CD4-positive, alpha-beta T cell treated with Interleukin-21 for 1 hour (primary cell): ENCODE measurements around the gene PDE4D.

Experiments used
- DNase-seq: peaks from one replicate; pipeline ENCODE4 v3.0.0-alpha.2; 2020

The PDE4D gene

DNA sequence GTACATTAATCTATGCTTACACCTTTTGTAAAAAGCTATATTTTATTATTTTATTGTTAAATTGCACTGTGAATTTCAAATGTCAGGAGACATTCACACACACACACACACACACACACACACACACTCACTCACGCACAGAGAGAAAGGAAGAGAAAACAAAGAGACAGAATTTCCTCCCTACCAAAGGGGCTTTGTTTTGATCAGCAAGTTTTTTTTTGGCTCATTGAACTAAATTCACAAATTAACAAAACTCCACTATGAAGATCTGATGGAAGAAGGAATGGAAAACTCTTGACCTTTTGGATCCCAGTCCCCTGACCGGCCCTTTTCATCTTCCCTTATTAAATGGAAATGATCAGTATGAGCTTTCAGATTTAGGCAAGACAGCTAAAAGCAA, 161.2 kb downstream of the PDE4D start:
- DNase-seq, result no peak

DNA sequence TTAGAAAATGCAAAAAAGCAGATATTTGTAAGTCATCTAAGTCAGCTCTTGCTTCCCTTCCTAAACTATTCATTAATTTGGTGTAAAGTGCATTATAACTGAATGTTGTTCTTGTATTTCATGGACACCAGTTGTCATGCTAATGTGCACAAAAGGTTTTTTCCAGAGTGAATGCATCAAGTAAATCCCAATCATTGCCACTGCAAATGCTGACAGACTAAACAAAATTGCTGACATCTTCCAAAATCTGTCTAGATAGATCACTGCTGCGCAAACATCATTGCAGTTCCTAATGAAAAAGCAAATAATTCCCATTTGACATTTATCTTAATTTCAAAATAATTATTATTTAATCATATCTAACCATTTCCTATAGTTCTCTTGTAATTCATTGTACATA, 161.7 kb downstream of the PDE4D start:
- DNase-seq, result no peak

DNA sequence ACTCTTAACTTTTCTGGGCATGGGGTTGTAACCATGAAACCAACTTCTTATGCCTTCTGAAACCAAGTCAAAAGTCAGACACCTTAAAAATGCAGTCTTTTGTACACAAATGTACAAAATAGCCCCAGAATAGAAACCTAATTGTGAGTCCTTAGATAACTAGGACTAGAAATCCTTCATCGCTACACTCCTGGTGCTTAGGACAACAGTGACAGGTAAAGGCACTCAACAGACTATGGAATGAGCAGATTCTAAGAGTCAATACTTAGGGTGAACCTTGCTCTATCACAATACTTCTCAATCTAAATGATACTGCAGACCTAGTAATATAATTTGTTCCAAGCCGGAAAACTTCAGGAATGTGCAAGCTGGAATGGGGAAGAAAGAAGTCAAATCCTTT, 163.7 kb downstream of the PDE4D start:
- no peak for DNase-seq

DNA sequence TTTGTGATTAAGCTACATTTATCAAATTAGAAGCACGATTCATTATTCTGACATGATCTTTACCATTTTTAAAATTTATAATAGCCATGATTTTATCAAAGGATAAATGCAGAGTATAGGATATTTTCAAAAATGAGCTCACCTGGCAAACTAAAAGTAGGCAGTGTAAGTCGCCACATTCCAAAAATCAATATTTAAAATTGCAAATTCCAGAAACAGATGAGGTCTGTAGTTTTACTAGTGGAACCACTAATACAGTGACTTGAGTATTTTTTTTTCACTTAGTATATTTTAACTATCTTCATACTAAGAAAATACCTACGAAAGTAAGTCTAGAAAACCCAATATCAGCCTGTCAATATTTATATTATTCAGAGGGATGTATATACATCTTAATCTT, 164.2 kb downstream of the PDE4D start:
- no peak for DNase-seq

DNA sequence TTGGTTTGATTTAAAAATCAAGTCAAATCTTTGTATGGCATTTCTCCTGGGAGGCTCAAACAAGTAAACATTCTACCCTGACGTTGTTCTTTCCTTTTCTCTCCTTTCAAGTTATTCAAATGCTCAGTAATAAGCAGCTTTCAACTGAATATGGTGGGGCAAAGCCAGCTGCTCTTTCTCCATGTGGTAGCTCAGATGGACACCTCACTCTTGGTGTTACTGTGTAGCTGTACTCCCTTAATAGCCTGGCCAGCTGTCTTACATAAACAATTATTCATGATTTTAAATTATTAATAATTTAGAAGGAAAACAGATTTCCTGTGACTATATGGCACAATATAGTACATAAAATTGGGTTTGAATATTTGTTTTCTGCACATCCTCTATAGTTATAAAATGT, 165.2 kb downstream of the PDE4D start:
- no peak for DNase-seq

DNA sequence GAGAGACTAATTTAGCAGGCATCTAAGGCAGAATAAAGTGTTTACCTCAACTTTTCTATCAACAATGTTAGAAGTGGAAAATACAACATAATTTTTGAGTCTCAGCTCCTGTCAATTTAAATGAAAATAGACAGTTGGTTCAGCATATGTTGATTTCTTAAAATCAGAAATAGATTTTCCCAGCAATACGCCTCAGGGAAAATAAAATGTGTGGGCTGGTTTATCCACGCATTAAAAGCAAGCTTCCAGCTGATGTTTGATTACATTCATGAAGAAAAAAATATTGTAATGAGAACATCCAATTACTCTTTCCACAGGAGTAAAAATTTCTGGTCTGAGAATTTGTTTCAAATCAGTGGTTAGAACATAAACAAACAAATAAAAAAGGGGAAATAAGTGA, 166.3 kb downstream of the PDE4D start:
- DNase-seq, result no peak

DNA sequence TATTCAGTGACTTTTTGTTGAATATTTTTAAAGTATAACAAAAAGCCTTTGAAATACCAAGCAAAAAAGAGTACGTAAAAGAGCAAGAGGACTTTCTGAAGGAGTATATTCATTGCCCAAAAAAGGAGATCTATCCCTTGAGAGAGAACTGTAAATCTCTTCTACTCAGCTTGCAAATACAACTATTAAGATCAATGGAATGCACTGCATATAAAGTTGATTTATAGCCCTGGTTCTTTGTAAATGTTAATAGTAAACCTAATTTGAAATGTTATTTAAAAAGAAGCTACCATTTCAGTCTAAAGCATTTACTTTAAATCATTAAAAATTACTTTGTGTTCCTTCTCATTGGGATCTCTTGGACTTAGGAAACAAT, 168.1 kb downstream of the PDE4D start:
- DNase-seq, result no peak

DNA sequence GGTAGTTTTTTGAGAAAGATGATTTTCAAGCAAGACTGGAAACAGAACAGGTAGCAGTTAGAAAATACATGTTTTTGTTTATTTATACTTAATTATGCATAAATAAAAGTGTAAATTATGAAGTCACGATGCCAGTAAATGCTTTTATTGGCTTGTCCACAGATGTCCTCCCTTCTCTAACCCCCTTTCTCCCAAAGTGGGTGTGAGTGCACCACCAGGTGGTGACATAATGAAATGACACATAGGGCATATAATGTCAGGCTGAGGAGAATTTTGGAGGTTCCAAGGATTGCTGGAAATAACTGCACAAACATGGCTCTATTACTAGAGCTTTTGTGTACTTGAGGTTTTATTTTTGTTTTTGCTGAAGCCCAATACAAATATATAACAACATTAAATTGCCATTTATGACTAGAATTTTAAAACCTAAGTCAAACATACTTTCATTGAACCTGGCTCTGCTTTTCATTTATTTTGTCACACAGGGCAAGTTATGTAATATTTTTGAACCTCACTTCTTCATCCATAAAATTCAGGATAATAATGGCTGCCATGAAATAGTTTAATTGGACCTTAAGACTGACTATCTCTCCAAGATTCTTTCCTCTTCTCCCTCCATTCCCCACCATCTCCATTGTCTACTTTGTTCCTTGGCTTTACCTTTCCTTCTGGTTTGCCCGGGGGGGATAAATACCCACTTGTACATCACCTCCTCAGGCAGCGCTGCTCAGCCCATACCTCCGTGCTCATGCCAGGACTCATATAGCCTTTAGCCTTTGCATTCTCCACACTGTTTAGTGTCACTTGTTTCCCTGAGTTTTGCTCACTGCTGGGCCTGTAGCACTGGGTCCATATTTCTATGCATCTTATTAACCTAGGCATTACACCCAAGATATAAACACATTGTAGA, 168.8 kb downstream of the PDE4D start:
- DNase-seq, result peak; percentile 5

DNA sequence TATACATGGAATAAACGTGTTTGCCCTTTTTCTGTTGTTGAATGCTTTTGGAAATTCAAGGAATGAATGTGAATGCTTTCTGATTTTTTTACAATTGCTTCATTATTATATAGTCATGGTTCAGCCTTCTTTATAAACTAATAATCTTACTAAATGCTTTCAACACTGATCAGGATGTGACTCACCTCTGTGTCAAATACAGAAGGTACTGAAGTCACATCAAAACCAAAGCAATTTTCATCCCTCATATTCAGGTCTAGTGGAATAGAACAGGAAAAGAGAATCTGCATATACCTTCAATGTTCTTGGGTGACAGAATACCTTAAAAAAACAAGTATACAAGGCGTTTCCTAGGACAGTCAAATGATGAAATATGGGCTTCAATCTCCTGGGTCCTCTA, 170.7 kb downstream of the PDE4D start:
- DNase-seq, result no peak

DNA sequence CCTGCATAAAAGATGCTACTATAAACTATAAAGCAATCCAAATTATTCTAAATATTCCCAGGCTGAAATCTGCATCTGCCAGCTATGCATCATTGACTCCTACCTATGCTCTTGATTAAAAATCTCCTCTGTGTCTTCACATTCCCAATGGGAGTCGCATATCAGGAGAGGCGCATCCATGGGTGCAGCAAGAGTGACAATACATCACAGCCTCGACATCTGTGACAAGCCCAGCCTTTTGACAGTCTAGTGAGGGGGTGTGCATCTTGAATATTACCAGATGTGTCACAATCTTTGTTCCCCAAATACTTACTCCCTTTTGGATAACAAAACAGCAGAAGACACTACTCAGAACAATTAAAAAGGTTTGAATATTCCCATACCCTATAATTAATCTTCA, 171.8 kb downstream of the PDE4D start:
- no peak for DNase-seq

DNA sequence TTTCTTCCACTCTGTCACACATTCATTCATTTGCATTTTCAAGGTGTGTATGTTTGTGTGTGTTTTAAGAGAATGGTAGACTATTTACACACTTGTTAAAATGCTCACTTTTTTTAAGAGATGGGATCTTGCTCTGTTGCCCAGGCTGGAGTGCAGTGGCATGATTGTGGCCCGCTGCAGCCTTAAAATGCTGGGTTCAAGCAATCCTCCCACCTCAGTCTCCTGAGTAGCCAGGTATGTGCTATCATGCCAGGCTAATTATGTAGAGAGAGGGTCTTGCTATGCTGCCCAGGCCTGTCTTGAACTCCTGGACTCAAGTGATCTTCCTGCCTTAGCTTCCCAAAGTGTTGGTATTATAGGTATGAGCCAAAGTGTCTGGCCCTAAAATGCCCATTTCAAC, 173.5 kb downstream of the PDE4D start:
- no peak for DNase-seq

DNA sequence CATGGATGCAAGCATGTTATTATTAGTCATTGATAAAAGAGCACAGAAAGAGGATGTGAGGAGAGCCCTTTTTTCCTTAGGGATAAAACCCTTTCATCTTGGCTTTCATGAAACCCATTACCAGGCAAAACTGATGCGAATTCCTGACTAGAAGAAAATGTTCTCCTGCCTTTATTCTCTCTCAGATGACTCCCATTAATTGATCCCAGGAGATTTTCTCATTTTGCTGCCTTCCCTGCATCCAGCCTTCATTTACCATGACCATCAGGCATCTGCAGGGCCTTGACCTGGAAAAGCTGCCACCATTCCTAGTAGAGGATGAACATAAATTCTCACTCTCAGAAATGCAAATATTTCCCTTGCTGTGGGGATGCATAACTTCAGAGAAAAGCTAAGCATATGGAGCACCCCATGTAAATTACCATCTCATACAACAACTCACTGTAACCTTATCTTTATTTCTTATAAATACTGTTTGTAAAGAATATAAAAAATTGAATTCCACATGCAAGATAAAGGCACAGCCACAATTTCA, 176.5 kb downstream of the PDE4D start:
- DNase-seq, result no peak

DNA sequence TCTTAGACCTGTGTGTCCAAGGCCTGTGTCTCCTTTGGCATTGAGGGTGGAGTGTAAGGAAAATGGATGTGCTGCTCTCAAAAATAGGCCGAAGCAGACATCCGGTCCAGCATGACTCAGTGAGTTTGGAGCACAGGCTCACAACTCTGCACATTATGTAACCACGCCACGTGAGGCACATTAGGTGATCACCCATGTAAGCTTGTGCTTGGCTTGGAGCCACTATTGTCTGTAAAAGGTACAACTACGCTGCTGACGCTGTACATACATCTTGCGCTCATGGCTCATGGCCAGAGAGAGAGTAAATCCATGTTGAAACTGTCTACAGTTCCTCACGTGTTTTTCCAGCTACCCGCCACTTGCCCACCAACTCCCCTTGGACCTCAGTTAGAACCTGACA, 177.5 kb downstream of the PDE4D start:
- DNase-seq, result no peak

DNA sequence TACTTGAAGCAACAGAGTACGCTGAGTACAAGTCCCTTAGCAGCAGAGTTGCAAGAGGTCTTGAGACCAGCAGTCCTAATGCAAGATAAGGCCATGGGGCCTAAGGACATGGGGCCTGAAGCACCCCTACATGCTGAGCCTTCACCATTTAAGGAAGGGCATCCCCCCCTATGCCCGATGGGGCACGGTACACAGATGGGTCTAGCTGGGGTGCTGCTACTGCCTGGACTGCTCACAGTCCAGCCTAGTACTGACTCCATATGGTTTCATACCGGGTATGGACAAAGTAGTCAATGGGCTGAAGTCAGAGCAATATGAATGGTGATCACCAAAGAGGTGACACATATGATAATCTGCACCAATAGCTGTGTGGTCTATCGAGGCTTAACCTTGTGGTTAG, 178.3 kb downstream of the PDE4D start:
- no peak for DNase-seq

DNA sequence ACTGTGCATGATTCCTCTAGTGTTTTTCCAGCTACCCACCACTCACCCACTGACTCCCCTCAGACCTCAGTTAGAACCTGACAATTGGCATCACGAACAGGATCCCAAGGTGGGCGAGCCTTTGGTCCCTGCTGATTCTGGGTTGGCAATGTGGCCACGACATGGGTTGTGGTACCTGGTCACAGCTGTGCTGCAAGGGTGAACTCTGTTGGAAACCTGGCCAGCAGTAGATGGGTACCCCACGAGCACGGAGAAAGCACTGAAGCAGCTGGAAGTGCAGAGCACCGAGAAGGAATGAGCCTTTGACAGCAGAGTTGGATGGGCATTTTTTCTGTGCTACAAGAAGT, 180.1 kb downstream of the PDE4D start:
- DNase-seq, result no peak

DNA sequence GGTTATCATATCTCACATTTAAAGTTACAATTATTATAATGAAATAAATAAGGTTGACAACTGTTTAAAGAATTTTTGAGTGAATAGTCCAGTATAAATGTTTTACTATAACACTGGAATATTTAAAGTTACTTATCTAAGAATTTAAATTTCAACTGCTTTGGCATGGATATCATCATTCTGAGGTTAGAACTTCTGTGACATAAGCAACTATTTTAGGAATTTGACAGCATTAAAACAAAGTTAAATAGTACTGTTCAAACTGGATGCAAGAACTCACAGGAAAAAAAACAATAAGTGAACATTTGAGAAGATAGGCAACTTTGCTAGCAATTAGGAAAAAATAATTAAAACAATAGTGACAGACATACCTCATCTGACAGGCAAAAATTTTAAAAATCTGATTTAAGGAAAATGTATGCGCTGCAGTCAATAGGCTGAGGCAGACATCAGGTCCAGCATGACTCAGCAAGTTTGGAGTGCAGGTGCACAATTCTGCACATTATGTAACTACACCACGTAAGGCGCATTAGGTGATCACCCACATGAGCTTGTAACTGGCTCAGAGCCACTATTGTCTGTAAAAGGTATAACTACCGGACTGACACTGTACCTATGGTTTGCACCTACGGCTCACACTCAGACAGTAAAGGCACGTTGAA, 180.6 kb downstream of the PDE4D start:
- peak; percentile 10 for DNase-seq

DNA sequence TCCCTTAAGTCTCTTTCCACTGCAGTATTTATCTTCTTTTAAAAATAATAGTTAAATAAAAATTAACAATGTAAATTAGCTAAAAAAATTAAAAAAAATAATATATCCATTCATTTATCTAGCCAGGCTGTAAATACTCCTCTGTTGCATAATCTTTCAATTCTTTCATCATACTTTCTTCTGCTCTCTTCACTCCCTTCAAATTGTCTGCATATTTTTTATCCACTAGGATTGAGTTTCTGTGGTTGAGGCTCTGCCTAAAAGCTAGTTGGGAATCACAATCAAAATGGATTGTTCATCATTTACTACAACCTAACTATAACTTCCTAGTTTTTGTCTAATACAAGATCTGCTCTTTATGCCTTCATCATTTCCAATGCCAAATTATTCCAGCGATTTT, 182.2 kb downstream of the PDE4D start:
- no peak for DNase-seq

DNA sequence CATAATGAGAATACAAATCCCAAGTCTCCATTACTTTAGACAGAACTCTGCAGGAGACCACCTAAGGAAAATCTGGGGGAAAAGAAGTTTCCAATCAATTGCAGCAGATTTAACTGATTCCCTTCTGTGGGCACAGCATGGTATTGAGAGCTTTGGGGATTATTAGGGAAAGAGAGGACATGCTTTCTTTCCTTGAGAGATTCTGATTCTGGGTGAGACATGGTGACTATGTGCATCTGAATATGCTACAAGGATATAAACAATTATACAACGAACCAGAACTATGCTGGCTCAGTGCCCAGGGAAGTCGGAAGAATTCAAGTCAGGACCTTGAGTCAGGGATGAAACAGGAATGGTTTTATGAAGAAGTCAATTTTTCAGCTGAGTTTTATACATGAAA, 183.7 kb downstream of the PDE4D start:
- no peak for DNase-seq

DNA sequence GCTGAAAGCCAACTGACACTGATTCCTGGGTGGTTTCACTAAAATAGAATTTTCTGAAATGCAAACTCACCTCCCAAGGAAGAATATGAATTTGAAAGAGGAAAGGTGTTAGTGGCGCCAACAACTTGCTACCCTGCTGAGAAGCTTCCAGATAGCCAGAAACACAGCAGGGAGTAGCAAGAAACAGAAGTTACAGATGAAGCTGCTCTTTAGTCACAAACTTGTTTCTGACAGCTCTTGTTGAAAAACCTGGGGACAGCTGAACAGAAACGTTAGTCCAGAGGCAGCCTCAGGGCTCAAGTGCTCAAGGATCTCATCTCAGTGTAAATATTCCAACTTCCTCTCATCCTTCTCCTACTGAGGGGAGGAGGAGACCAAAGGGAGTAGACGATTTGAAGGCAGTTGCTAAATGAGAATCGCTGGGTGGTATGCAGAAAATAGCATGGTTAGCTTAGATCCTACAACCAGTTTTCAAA, 184.1 kb downstream of the PDE4D start:
- DNase-seq, result no peak

DNA sequence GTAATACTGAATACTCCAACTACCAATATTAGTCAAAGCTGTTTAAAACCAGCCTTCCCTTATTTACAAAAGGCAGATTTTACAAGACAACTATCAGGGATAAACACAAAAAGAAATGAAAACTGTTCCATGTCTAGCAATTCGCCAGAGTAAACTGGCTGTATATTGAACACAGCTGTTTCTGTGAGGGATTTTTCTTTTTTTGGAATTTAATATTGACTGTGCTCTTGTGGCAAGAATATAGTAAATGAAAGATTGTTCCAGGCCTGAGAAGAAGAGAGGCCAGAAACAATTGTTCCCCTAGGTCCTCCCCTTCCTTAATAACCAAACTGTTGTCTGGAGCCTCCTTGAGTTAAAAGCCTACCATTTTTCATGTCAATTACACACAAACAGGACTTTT, 188.6 kb downstream of the PDE4D start:
- no peak for DNase-seq

DNA sequence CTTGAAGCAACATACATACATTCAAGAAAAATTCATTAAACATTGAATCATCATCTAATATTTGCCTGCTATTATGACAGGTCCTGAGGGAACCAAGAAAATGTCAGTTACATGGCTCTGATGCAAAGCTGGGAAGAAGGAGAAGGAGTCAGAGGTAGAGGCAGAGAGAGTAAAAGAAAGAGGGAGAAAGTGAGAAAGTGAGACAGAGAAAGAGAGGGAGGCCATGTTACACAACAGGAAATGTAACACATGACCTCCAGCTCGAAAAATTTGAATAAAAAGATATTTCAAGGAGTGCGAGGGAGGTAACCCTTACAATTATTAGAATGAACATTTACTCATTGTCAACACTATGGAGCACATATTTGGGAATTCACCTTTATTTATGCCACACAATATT, 189.7 kb downstream of the PDE4D start:
- DNase-seq, result no peak

DNA sequence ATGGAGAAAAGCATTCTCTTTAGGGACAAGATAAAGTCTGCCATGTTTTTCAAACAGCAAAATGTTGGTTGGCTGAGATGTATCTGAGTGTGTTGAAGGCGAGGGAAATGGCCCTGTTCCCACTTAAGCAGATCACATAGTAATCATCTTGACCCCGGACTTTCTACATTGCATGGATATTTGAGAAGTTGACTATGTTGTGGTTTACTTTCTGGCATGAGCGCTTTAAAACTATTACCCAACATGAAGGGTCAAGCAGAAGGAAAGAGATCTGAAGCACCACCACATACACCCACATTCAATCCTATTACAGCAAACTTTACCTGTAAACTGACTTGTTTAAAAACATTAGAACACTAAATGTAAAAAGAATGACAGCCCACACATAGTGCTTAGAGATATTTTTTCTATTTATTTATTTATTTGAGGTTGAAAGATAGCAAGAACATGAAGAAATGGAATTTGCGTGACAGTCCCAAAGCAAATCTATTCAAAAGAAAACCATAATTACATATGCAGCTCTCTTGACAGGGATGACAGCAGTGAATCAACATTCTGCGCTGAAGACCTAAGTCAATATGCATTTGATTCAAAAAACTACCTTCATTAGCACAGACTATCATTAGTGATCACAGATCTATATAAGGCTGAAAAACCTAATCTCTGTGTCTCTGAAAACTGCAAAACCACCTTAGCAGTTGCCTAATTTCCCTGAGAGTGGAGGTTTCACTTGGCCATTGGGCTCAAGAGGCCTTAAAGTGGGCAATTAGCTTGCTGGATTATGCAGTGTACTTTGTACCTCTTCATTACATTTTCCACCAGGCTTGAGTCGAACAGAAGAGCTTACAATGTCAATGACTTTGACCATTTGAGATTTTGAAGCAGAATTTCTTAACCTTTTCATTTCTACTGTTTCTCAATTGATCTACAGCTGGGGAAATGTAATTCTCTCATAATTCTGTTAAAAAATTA, 195.0 kb downstream of the PDE4D start:
- no peak for DNase-seq

DNA sequence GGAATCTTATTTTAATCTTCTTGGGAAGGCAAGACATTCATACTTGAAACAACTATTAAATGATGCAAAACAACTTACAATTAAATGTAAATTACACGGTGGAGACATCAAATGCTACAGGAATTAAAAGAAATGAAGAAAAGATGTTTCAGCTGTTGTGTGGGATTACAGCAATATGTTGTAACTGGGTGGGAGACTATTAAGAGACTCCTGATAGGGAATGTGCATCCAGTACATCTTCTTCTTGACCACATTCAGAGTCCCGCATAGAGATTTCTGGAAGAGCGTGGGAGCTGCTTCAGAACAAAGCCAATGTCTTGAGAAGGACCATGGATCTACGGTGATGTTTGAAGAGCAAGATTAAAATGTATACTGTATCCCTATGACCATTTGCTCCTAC, 199.1 kb downstream of the PDE4D start:
- no peak for DNase-seq
